B cell (primary cell): ENCODE measurements around the gene C19orf85.
"Not testable (repeated sequence)": the region's sequence is repeated elsewhere in the genome, so short reads cannot be mapped to it uniquely, and the experiment has no call there.

Experiments
- CTCF ChIP-seq: fragments of 200-600 bp; IDR thresholded peaks from one replicate; pipeline ENCODE4 v1.8.0; 2022; ENCODE audit warnings: antibody characterized with exemption, mild to moderate bottlenecking
- EZH2 ChIP-seq: IDR thresholded peaks from 2 replicates; pipeline ENCODE4 v1.6.1; 2012; ENCODE audit warnings: borderline replicate concordance, low read depth, mild to moderate bottlenecking, moderate library complexity, low read length; ENCODE audit not compliant: insufficient read depth, poor library complexity, severe bottlenecking

GRCh38 chr19:55496820-55497219 is 32.3 kb upstream of the C19orf85 start:
- TF ChIP-seq CTCF, EZH2: not testable (repeated sequence)
